GM18519 (cell line): ENCODE results near the gene THRA.

Source experiments
- ATAC-seq: cut with Tn5 transposase; IDR thresholded peaks from one replicate; pipeline ENCODE4 v1.9.1; 2021; ENCODE audit warnings: mild to moderate bottlenecking, moderate library complexity; ENCODE audit not compliant: unreplicated experiment, low FRiP score

The THRA gene

GRCh38 chr17:40026816-40027613 is 35.8 kb upstream of the THRA start:
- ATAC-seq: no peak

GRCh38 chr17:40027614-40028012 is 35.2 kb upstream of the THRA start:
- ATAC-seq: no peak

- ATAC-seq: no peak
Observed at GRCh38 chr17:40028595-40028994, 34.2 kb upstream of the THRA start.

GRCh38 chr17:40031706-40032105 is 31.1 kb upstream of the THRA start:
- ATAC-seq: no peak

GRCh38 chr17:40032322-40033320 is 30.1 kb upstream of the THRA start:
- ATAC-seq: no peak

- ATAC-seq: no peak
Observed at GRCh38 chr17:40033339-40033738, 29.4 kb upstream of the THRA start.

- no peak for ATAC-seq
Observed at GRCh38 chr17:40034426-40035161, 28.2 kb upstream of the THRA start.

GRCh38 chr17:40035162-40035559 is 27.6 kb upstream of the THRA start:
- no peak for ATAC-seq

GRCh38 chr17:40038882-40039513 is 23.8 kb upstream of the THRA start:
- ATAC-seq: no peak

GRCh38 chr17:40041196-40041595 is 21.6 kb upstream of the THRA start:
- ATAC-seq: no peak

GRCh38 chr17:40056379-40057015 is 6.3 kb upstream of the THRA start:
- ATAC-seq: no peak

- no peak for ATAC-seq
Observed at GRCh38 chr17:40058186-40058784, 4.5 kb upstream of the THRA start.

GRCh38 chr17:40058865-40059264 is 3.9 kb upstream of the THRA start:
- ATAC-seq: no peak

GRCh38 chr17:40059729-40060475 is 2.9 kb upstream of the THRA start:
- ATAC-seq: no peak

GRCh38 chr17:40060887-40061608 is 1.7 kb upstream of the THRA start:
- no peak for ATAC-seq

- ATAC-seq: no peak
Observed at GRCh38 chr17:40061609-40062038, 1.1 kb upstream of the THRA start.

GRCh38 chr17:40063187-40063771 is 514 bp downstream of the THRA start:
- ATAC-seq: no peak
